ENCODE measurements around the gene DMPK. TPM values are rescaled to one million over a fixed set of nuclear protein-coding genes. Genes with fewer than 3 reads are reported as not detected.
A peak's percentile ranks its signal among the peaks of the same experiment; 100 is the strongest.

Gene DMPK
- total RNA-seq, 5 donors from 2014 or later (not counting 1 experiment from before 2014, with no cell fraction given) = 31.4 to 46.4 (median 36.9) TPM

DNA sequence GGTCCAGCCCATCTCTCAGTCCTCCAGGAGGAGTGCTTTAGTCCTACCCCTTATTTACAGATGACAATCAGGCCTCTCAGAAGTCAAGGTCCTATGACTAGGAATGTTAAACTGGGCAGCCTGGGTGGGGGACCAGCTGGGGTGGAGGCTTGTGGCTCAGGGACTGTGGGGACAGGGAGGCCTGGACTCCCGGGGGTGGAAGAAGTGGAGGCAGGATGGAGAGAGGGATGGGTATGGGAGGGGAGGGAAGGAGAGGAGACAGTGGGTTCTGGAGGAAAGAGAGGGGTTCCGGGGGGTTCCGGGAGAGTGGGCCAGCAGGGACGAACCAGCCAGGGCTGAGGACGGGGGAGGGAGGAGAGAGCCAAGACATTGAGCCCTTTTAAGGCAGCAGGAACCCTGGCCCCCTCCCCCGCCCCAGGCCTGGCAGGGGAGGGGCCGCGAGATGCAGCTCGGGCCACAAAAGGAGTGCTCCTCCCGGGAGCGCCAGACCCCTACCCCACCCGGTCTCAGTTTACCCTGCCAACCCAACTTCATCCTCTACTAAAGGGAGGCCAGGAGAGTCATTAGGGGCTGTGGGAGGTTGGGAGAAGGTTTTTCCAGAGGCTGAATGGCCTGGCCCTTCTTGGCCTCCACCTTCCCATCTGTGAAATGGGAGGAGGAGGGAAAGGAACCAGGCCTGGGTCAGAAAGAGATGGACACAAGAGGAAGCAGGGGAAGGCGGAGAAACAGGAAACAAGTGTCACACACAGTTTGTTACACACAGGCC lies 1.7 kb downstream of the DMPK start:
- no peak for DNase-seq
- Histone ChIP-seq H3K9me3 (no peaks in the 10 kb centered on the region), H3K4me1 (ENCODE audit: control insufficient read depth in 1 of 2, extremely low read depth in 1 of 2, insufficient read depth in 2 of 2, low read length in 2 of 2) (peaks cover 0 to 21% of the 10 kb centered on the region in 2 experiments), H3K36me3 (ENCODE audit: control insufficient read depth in 2 of 2, extremely low read depth in 1 of 2, insufficient read depth in 1 of 2, low read length in 1 of 2) (peaks cover 6 to 9% of the 10 kb centered on the region in 2 donors), H3K27me3 (replicated peaks in 1 of 2; ENCODE audit: control insufficient read depth in 2 of 2, extremely low read depth in 1 of 2, insufficient read depth in 2 of 2, low read length in 1 of 2) (peaks cover 0 to 75% of the 10 kb centered on the region in 2 experiments), H3K4me3 (ENCODE audit: control insufficient read depth in 1 of 2, extremely low read depth in 1 of 2, low read length in 1 of 2) (no peak overlapping the region), H3K27ac (ENCODE audit: low read length) (no peak overlapping the region)
- no peak overlapping the region for H3K4me3 Mint-ChIP-seq
- WGBS (ENCODE audit: insufficient coverage) = 61% methylated on average over 3 of the region's 13 CpGs
- CTCF ChIA-PET = no interaction called here
- H3K27ac Mint-ChIP-seq = no peak overlapping the region
- ATAC-seq (replicated peaks in 1 of 4) = no peak
- peaks cover 15% of the 10 kb centered on the region for H3K36me3 Mint-ChIP-seq
- POLR2A ChIA-PET = interaction anchor here in 1 of 2 donors (0.6 kb wide), 1 partner anchor 12 kb away, joined by 4 read pairs; the partner anchor contains the start of gene DMWD
- peaks cover 13 to 28% of the 10 kb centered on the region in 2 donors for H3K27me3 Mint-ChIP-seq
- no peaks in the 10 kb centered on the region for H3K9me3 Mint-ChIP-seq
- H3K4me1 Mint-ChIP-seq = peaks cover 21 to 24% (median 23%) of the 10 kb centered on the region in 3 donors

DNA sequence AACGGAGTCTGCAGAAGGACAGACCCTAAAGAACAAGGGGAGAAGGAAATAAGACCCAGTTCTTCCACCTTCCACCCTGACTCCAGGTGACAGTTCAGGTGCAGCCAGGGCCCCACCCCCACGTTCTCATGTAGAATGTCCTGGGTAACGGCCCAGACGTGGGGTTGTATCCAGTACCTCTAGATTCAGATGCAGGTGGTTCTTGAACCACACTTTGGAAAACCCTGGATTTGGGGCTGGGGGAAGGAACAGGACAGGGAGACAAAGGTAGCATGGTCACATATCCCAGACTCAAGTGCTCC lies 2.2 kb downstream of the DMPK start:
- Histone ChIP-seq H3K27ac (ENCODE audit: low read length) (no peak overlapping the region), H3K9me3 (no peaks in the 10 kb centered on the region), H3K36me3 (ENCODE audit: control insufficient read depth in 2 of 2, extremely low read depth in 1 of 2, insufficient read depth in 1 of 2, low read length in 1 of 2) (peaks cover 6 to 9% of the 10 kb centered on the region in 2 donors), H3K27me3 (replicated peaks in 1 of 2; ENCODE audit: control insufficient read depth in 2 of 2, extremely low read depth in 1 of 2, insufficient read depth in 2 of 2, low read length in 1 of 2) (peaks cover 0 to 71% of the 10 kb centered on the region in 2 experiments), H3K4me3 (ENCODE audit: control insufficient read depth in 1 of 2, extremely low read depth in 1 of 2, low read length in 1 of 2) (no peak overlapping the region), H3K4me1 (ENCODE audit: control insufficient read depth in 1 of 2, extremely low read depth in 1 of 2, insufficient read depth in 2 of 2, low read length in 2 of 2) (peaks cover 0 to 21% of the 10 kb centered on the region in 2 experiments)
- Mint-ChIP-seq H3K27me3 (peaks cover 13 to 28% of the 10 kb centered on the region in 2 donors), H3K4me1 (peaks cover 21 to 24% (median 23%) of the 10 kb centered on the region in 3 donors), H3K36me3 (peaks cover 15% of the 10 kb centered on the region), H3K9me3 (no peaks in the 10 kb centered on the region), H3K4me3 (peak overlapping the region in 1 of 3 donors; percentile 77), H3K27ac (no peak overlapping the region)
- no peak for DNase-seq
- ChIA-PET POLR2A (interaction anchor here in 1 of 2 donors (0.6 kb wide), 1 partner anchor 13 kb away, joined by 4 read pairs; the partner anchor contains the start of gene DMWD), CTCF (no interaction called here)
- no peak for ATAC-seq (replicated peaks in 1 of 4)
- 60% methylated on average over 2 of the region's 4 CpGs for WGBS (ENCODE audit: insufficient coverage)

DNA sequence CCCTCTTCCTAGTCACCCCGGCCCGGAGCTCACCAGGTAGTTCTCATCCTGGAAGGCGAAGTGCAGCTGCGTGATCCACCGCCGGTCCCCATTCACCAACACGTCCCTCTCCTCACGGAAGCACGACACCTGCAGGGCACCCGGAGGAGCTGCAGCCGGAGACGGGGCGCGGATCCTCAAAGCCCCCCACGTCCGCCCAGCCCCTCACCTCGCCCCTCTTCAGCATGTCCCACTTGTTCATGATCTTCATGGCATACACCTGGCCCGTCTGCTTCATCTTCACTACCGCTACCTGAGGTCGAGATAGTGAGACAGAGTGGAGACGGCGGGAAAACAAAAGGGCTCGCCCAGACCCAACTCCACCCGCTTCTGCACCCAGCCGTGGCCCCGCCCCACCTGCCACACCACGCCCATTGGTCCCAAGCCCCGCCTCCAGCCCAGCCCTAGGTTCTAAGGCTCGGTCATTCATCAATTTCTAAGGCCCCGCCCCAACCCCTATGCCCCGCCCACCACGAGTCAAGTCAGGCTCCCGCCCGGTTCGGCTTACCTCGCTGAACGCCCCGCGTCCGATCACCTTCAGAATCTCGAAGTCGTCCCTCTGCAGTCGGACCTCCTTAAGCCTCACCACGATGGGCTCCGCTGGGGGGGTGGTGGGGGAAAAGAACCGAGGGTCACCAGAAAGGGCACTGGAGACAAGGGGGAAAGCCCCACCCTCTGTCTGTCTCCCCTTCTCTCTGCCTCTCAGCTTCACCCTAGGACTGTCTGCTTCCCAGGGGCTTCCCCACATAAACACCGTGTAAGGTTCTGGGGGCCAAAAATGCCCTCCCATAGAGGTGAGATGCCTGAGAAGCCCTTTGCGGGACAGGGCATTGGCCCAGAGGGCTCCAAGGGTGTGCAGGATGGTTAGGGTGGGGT lies 2.8 kb downstream of the DMPK start:
- peak overlapping the region; percentile 67 to 77 (median 68) for H3K4me3 Mint-ChIP-seq
- Histone ChIP-seq H3K36me3 (ENCODE audit: control insufficient read depth in 2 of 2, extremely low read depth in 1 of 2, insufficient read depth in 1 of 2, low read length in 1 of 2) (peaks cover 6 to 9% of the 10 kb centered on the region in 2 donors), H3K9me3 (no peaks in the 10 kb centered on the region), H3K4me1 (ENCODE audit: control insufficient read depth in 1 of 2, extremely low read depth in 1 of 2, insufficient read depth in 2 of 2, low read length in 2 of 2) (peaks cover 0 to 21% of the 10 kb centered on the region in 2 experiments), H3K27me3 (replicated peaks in 1 of 2; ENCODE audit: control insufficient read depth in 2 of 2, extremely low read depth in 1 of 2, insufficient read depth in 2 of 2, low read length in 1 of 2) (peaks cover 0 to 66% of the 10 kb centered on the region in 2 experiments), H3K4me3 (ENCODE audit: control insufficient read depth in 1 of 2, extremely low read depth in 1 of 2, low read length in 1 of 2) (peak overlapping the region; percentile 25 to 35), H3K27ac (ENCODE audit: low read length) (no peak overlapping the region)
- H3K9me3 Mint-ChIP-seq = no peaks in the 10 kb centered on the region
- 2% methylated on average over 31 of the region's 48 CpGs for WGBS (ENCODE audit: insufficient coverage)
- ChIA-PET CTCF (interaction anchor here (0.5 to 1.2 kb wide), 6 partner anchors 10 to 662 kb away, joined by 3 to 20 read pairs (median 4); partner anchors contain the start of genes DMWD (in 1 of the 2) and SIX5 (in 1 of the 2)), POLR2A (no interaction called here)
- peaks cover 15% of the 10 kb centered on the region for H3K36me3 Mint-ChIP-seq
- H3K4me1 Mint-ChIP-seq = peaks cover 21 to 24% (median 23%) of the 10 kb centered on the region in 3 donors
- peak; percentile 38 to 84 (median 70) for DNase-seq
- ATAC-seq (replicated peaks in 1 of 4) = peak; percentile 77 to 88 (median 81)
- H3K27me3 Mint-ChIP-seq = peaks cover 13 to 28% of the 10 kb centered on the region in 2 donors
- peak overlapping the region in 1 of 2 donors; percentile 80 for H3K27ac Mint-ChIP-seq

GRCh38 chr19:45778010-45778661 lies 4.2 kb downstream of the DMPK start:
- Mint-ChIP-seq H3K27ac (peak overlapping the region in 1 of 2 donors; percentile 52), H3K9me3 (no peaks in the 10 kb centered on the region), H3K27me3 (peaks cover 13 to 28% of the 10 kb centered on the region in 2 donors), H3K36me3 (peaks cover 15% of the 10 kb centered on the region), H3K4me3 (peak overlapping the region in 2 of 3 donors; percentile 6 to 77), H3K4me1 (peaks cover 21 to 24% (median 23%) of the 10 kb centered on the region in 3 donors)
- no peaks in the 10 kb centered on the region for H3K9me3 ChIP-seq
- DNase-seq (no peak), ATAC-seq (replicated peaks in 1 of 4) (no peak)
- H3K27me3 ChIP-seq (replicated peaks in 1 of 2; ENCODE audit: control insufficient read depth in 2 of 2, extremely low read depth in 1 of 2, insufficient read depth in 2 of 2, low read length in 1 of 2) = peaks cover 0 to 64% of the 10 kb centered on the region in 2 experiments
- H3K4me3 ChIP-seq (ENCODE audit: control insufficient read depth in 1 of 2, extremely low read depth in 1 of 2, low read length in 1 of 2) = no peak overlapping the region
- ChIA-PET POLR2A (no interaction called here), CTCF (no interaction called here)
- peaks cover 6 to 9% of the 10 kb centered on the region in 2 donors for H3K36me3 ChIP-seq (ENCODE audit: control insufficient read depth in 2 of 2, extremely low read depth in 1 of 2, insufficient read depth in 1 of 2, low read length in 1 of 2)
- no peak overlapping the region for H3K27ac ChIP-seq (ENCODE audit: low read length)
- H3K4me1 ChIP-seq (ENCODE audit: control insufficient read depth in 1 of 2, extremely low read depth in 1 of 2, insufficient read depth in 2 of 2, low read length in 2 of 2) = peaks cover 0 to 21% of the 10 kb centered on the region in 2 experiments
- WGBS (ENCODE audit: insufficient coverage) = 98% methylated on average over 19 of the region's 28 CpGs

DNA sequence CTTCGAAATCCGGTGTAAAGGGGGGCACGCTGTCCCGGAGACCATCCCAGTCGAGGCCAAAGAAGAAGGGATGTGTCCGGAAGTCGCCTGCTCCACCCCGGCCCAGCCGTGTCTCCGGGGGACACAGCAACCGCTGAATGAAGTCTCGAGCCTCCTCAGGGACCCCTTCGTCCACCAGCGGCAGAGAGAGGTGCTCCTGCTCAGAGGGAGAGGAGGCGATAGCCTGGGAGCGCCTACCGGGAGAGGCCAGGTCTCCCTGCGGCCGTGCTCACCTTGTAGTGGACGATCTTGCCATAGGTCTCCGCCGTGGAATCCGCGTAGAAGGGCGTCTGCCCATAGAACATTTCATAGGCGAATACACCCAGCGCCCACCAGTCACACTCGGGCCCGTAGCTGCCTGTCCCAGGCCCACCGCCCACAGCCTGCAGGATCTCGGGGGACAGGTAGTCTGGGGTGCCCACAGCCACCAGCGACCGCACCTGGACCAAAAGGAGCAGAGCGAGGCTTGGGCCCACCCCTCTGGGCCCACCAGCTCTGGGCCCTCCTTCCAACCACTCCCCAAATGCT lies 4.8 kb downstream of the DMPK start:
- H3K4me3 Mint-ChIP-seq = no peak overlapping the region
- H3K27me3 Mint-ChIP-seq = peaks cover 13 to 28% of the 10 kb centered on the region in 2 donors
- WGBS (ENCODE audit: insufficient coverage) = 98% methylated on average over 33 of the region's 34 CpGs
- no peak overlapping the region for H3K27ac Mint-ChIP-seq
- CTCF ChIA-PET = no interaction called here
- H3K36me3 Mint-ChIP-seq = peaks cover 15% of the 10 kb centered on the region
- peaks cover 6 to 9% of the 10 kb centered on the region in 2 donors for H3K36me3 ChIP-seq (ENCODE audit: control insufficient read depth in 2 of 2, extremely low read depth in 1 of 2, insufficient read depth in 1 of 2, low read length in 1 of 2)
- POLR2A ChIA-PET = no interaction called here
- no peak overlapping the region for H3K4me3 ChIP-seq (ENCODE audit: control insufficient read depth in 1 of 2, extremely low read depth in 1 of 2, low read length in 1 of 2)
- no peak for ATAC-seq (replicated peaks in 1 of 4)
- H3K27ac ChIP-seq (ENCODE audit: low read length) = no peak overlapping the region
- DNase-seq = no peak
- H3K27me3 ChIP-seq (replicated peaks in 1 of 2; ENCODE audit: control insufficient read depth in 2 of 2, extremely low read depth in 1 of 2, insufficient read depth in 2 of 2, low read length in 1 of 2) = peaks cover 0 to 60% of the 10 kb centered on the region in 2 experiments
- H3K9me3 Mint-ChIP-seq = no peaks in the 10 kb centered on the region
- peaks cover 21 to 24% (median 23%) of the 10 kb centered on the region in 3 donors for H3K4me1 Mint-ChIP-seq
- H3K4me1 ChIP-seq (ENCODE audit: control insufficient read depth in 1 of 2, extremely low read depth in 1 of 2, insufficient read depth in 2 of 2, low read length in 2 of 2) = peaks cover 0 to 21% of the 10 kb centered on the region in 2 experiments
- no peaks in the 10 kb centered on the region for H3K9me3 ChIP-seq

Data from T-cell (primary cell).